ENCODE measurements around the gene MLLT6.

The MLLT6 gene

DNA sequence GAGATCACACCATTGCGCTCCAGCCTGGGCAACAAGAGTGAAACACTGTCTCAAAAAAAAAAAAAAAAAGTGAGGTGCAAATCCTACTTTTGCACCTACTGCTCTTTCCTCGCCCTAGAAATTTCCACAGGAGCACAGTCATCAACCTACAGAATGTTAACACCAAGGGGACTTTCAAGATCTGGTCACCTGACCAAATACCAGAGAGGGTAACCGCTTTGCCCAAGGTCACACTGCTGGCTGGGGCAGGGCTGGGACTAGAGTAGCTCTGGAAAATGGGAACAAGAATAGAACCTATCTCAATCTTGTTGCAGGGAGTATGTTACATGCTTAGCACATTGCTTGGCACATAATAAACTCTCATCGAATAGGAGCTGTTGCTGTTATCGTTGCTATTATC is 6.3 kb upstream of the MLLT6 start:
- H2AFZ ChIP-seq (ENCODE audit: low read depth, low read length, severe bottlenecking), result no peak overlapping the region
- H3K9ac ChIP-seq (ENCODE audit: low read length), result no peak overlapping the region
- no peaks in the 10 kb centered on the region for H3K9me2 ChIP-seq (replicated peaks; ENCODE audit: insufficient read depth, low read length)
- H3K27me3 ChIP-seq (ENCODE audit: low read length), result no peaks in the 10 kb centered on the region
- TF ChIP-seq EZH2phosphoT487 (conservative IDR thresholded peaks at IDR 0.05; ENCODE audit: low read length), result no peak
- TF ChIP-seq, protein P1, sequence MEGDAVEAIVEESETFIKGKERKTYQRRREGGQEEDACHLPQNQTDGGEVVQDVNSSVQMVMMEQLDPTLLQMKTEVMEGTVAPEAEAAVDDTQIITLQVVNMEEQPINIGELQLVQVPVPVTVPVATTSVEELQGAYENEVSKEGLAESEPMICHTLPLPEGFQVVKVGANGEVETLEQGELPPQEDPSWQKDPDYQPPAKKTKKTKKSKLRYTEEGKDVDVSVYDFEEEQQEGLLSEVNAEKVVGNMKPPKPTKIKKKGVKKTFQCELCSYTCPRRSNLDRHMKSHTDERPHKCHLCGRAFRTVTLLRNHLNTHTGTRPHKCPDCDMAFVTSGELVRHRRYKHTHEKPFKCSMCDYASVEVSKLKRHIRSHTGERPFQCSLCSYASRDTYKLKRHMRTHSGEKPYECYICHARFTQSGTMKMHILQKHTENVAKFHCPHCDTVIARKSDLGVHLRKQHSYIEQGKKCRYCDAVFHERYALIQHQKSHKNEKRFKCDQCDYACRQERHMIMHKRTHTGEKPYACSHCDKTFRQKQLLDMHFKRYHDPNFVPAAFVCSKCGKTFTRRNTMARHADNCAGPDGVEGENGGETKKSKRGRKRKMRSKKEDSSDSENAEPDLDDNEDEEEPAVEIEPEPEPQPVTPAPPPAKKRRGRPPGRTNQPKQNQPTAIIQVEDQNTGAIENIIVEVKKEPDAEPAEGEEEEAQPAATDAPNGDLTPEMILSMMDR (IDR thresholded peaks at IDR 0.05; ENCODE audit: insufficient read depth, low read length, poor library complexity, severe bottlenecking), result no peak
- H3F3A ChIP-seq (ENCODE audit: insufficient read depth), result peaks cover 27% of the 10 kb centered on the region
- no peak overlapping the region for H3K4me2 ChIP-seq (ENCODE audit: low read depth, low read length, poor library complexity, severe bottlenecking)
- H3K4me3 ChIP-seq (ENCODE audit: insufficient read depth, low read length, poor library complexity, severe bottlenecking), result no peak overlapping the region
- no peaks in the 10 kb centered on the region for H3K79me2 ChIP-seq (ENCODE audit: insufficient read depth, low read length)
- H3K27ac ChIP-seq (ENCODE audit: low read depth, low read length), result no peak overlapping the region
- no peaks in the 10 kb centered on the region for H3K9me3 ChIP-seq (ENCODE audit: insufficient read depth, low read length)
- H4K20me1 ChIP-seq (ENCODE audit: low read depth, low read length), result no peaks in the 10 kb centered on the region
- no peaks in the 10 kb centered on the region for H3K36me3 ChIP-seq (ENCODE audit: low read length)

DNA sequence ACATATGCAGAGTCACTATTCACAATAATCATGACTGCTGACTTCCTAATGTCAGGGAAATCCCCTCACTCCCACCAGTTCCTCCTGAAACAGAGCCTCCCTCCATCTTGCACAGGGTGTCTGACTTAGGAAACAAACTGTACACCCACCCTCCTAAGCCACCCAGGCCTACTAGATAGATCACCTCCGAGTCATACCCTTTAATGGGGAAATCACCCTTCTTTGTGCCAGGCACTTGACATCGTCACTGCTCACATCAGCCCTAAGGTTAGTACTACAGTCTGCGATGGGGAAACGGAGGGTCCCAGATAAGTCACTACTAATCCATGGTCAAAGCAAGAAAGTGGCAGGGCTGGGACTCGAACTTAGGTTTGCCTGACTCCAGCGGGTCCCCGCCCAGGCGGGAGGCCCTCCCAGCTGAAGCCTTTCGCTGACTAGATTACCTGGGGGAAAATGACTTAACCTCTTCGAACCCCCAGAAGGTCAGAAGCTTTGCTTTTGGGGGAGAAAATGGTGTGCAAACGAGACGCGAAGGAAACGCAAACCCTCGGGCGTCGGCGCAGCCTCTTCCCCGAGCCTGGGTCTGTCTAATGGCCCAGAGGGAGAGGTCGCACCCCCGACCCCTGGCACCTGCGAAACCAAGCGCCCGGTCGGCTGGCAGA is 3.4 kb upstream of the MLLT6 start:
- Histone ChIP-seq H3K9ac (ENCODE audit: low read length) (peak overlapping the region; percentile 93), H3K9me3 (ENCODE audit: insufficient read depth, low read length) (no peaks in the 10 kb centered on the region), H3K79me2 (ENCODE audit: insufficient read depth, low read length) (peaks cover 17% of the 10 kb centered on the region), H3K27ac (ENCODE audit: low read depth, low read length) (peak overlapping the region; percentile 87), H3K9me2 (replicated peaks; ENCODE audit: insufficient read depth, low read length) (no peaks in the 10 kb centered on the region), H4K20me1 (ENCODE audit: low read depth, low read length) (no peaks in the 10 kb centered on the region), H3K27me3 (ENCODE audit: low read length) (no peaks in the 10 kb centered on the region), H2AFZ (ENCODE audit: low read depth, low read length, severe bottlenecking) (peak overlapping the region; percentile 32), H3K4me2 (ENCODE audit: low read depth, low read length, poor library complexity, severe bottlenecking) (peak overlapping the region; percentile 83), H3K36me3 (ENCODE audit: low read length) (no peaks in the 10 kb centered on the region), H3K4me3 (ENCODE audit: insufficient read depth, low read length, poor library complexity, severe bottlenecking) (peak overlapping the region; percentile 83), H3F3A (ENCODE audit: insufficient read depth) (peaks cover 38% of the 10 kb centered on the region)
- TF ChIP-seq, protein P1 (IDR thresholded peaks at IDR 0.05; ENCODE audit: insufficient read depth, low read length, poor library complexity, severe bottlenecking), result no peak
- no peak for TF ChIP-seq EZH2phosphoT487 (conservative IDR thresholded peaks at IDR 0.05; ENCODE audit: low read length)

DNA sequence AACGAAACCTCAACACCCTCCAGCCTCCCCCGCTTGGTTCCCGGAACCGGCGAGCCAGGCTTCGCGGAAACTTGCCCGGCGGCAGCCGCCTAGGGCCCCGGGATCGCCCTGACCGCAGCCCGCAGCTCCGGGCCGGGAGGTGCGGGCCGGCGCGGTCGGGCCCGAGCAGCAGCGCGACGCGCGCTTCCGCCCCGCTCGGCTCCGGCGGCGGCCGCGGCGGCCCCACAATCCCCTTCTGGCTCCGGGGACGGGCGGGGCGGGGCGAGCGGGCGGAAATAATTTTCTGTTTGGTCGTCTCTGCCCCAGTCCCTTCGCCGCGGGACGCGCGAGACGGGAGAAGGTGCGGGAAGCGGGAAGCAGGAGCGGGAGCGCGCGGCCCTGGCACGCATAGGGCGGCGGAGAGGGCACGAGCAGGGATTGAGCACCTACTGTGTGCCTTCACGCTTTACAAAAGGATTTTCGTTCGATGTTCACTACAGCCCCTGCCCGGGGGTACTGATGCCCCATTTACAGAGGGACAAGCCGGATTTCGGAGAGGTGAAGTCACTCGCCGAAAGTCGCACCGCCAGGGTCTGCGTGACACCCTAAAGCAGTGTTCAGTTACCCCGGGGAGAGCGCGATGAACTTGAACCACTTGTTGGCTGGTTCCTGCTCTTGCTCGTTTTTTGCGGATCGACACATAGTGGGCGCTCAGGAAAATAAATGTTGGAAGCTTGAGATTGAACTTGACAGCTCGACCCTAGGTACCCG is 2.7 kb upstream of the MLLT6 start:
- Histone ChIP-seq H3K4me3 (ENCODE audit: insufficient read depth, low read length, poor library complexity, severe bottlenecking) (peak overlapping the region; percentile 83), H3F3A (ENCODE audit: insufficient read depth) (peaks cover 40% of the 10 kb centered on the region), H3K9me2 (replicated peaks; ENCODE audit: insufficient read depth, low read length) (no peaks in the 10 kb centered on the region), H3K9ac (ENCODE audit: low read length) (peak overlapping the region; percentile 93), H3K79me2 (ENCODE audit: insufficient read depth, low read length) (peaks cover 24% of the 10 kb centered on the region), H4K20me1 (ENCODE audit: low read depth, low read length) (no peaks in the 10 kb centered on the region), H3K36me3 (ENCODE audit: low read length) (no peaks in the 10 kb centered on the region), H3K4me2 (ENCODE audit: low read depth, low read length, poor library complexity, severe bottlenecking) (peak overlapping the region; percentile 83), H3K9me3 (ENCODE audit: insufficient read depth, low read length) (no peaks in the 10 kb centered on the region), H2AFZ (ENCODE audit: low read depth, low read length, severe bottlenecking) (peak overlapping the region; percentile 32), H3K27me3 (ENCODE audit: low read length) (no peaks in the 10 kb centered on the region), H3K27ac (ENCODE audit: low read depth, low read length) (peak overlapping the region; percentile 87)
- no peak for TF ChIP-seq EZH2phosphoT487 (conservative IDR thresholded peaks at IDR 0.05; ENCODE audit: low read length)
- TF ChIP-seq, protein P1 (IDR thresholded peaks at IDR 0.05; ENCODE audit: insufficient read depth, low read length, poor library complexity, severe bottlenecking), result no peak

All from SU-DHL-6 (cell line).